Heart left ventricle (tissue), 16 donors: Measurements from ENCODE around the gene ITGB3. TPM values are rescaled to one million over a fixed set of nuclear protein-coding genes. Genes with fewer than 3 reads are reported as not detected.

Experiments
- ATAC-seq, 4 donors: fragments of 200-7000 bp; cut with Tn5 transposase; one replicate each; pipeline ENCODE4 v1.9.1; 2020 to 2022; ENCODE audit warnings: moderate library complexity in 4 of 4, mild to moderate bottlenecking in 3 of 4, moderate number of reproducible peaks in 1 of 4
- DNase-seq, 5 donors: peaks; one replicate each; pipeline ENCODE4 v3.0.0-alpha.2; 2020
- H3K27ac ChIP-seq, 12 donors: fragments of 200-600 bp; sonication (generic) in 4 of 12; one replicate each; pipeline versions ENCODE4 v1.5.0 to v1.8.0; 2016 to 2022; ENCODE audit warnings: mild to moderate bottlenecking in 2 of 12
- H3K27me3 ChIP-seq, 9 donors: fragments of 200-600 bp; sonication (generic) in 2 of 9; one replicate each; pipeline versions ENCODE4 v1.5.1 to v1.8.0; 2016 to 2022; ENCODE audit warnings: mild to moderate bottlenecking in 3 of 9
- H3K36me3 ChIP-seq, 9 donors: fragments of 200-600 bp; sonication (generic) in 2 of 9; one replicate each; pipeline versions ENCODE4 v1.5.0 to v1.8.0; 2018 to 2022; ENCODE audit warnings: mild to moderate bottlenecking in 2 of 9
- H3K4me1 ChIP-seq, 12 donors: fragments of 200-600 bp; sonication (generic) in 4 of 12; one replicate each; pipeline versions ENCODE4 v1.5.0 to v1.8.0; 2016 to 2022; ENCODE audit warnings: mild to moderate bottlenecking in 3 of 12
- H3K4me3 ChIP-seq, 12 donors: fragments of 200-600 bp; sonication (generic) in 4 of 12; one replicate each; pipeline versions ENCODE4 v1.5.0 to v1.8.0; 2017 to 2022; ENCODE audit warnings: mild to moderate bottlenecking in 9 of 12, moderate library complexity in 4 of 12
- H3K9me3 ChIP-seq, 12 donors: fragments of 200-600 bp; sonication (generic) in 4 of 12; one replicate each; pipeline versions ENCODE4 v1.5.0 to v1.8.0; 2016 to 2022; ENCODE audit warnings: mild to moderate bottlenecking in 1 of 12
- POLR2A ChIP-seq, 2 donors: fragments of 450-650 bp; IDR thresholded peaks; one replicate each; pipeline ENCODE4 v1.6.1; 2017; ENCODE audit warnings: antibody characterized with exemption in 2 of 2, mild to moderate bottlenecking in 2 of 2, moderate library complexity in 2 of 2
- WGBS, 4 donors: extraction: QIAGEN DNeasy Blood & Tissue Kit in 2 of 4; methylation state at CpG; one replicate each; pipeline versions ENCODE4 v1.1.5 to v1.1.7; 2013 to 2018; 5-methylcytosine and 5-hydroxymethylcytosine counted together
- intact Hi-C, 10 donors: fragments of 100-400 bp; cut with DNase I; formaldehyde crosslinking; loops; one replicate each; pipeline versions ENCODE4 v1.11.1 to v1.14.2; 2022
- polyA plus RNA-seq, 2 donors: library from polyadenylated mRNA; stranded (reverse); fragments of 200-250 nt; gene quantifications; one replicate each; pipeline ENCODE4 v1.2.3, GENCODE V29; 2013
- total RNA-seq, 9 donors: library from RNA; depleted of rRNA in 2 of 9; stranded (reverse); fragments of >200 nt in 2 of 9; fragmentation: NEBNext Ultra II Directional in 3 of 9; extraction: Animal tissue kit (Norgen Biotek cat#: 25700) in 3 of 9; gene quantifications; one replicate each; pipeline versions ENCODE4 v1.1.0 to v1.2.4, GENCODE V29; 2016 to 2023
- TF ChIP-seq, protein P1 (sequence below), 12 donors: fragments of 200-600 bp; sonication (generic) in 4 of 12; IDR thresholded peaks; one replicate each; pipeline versions ENCODE4 v1.5.0 to v1.8.0; 2018 to 2022; ENCODE audit warnings: antibody characterized with exemption in 12 of 12, mild to moderate bottlenecking in 5 of 12
- donor health status: ischemic (EF 13 %, LVEDD 7.1; RV severe dilation, severe dysfunction).
- donor health status: healthy with polysubstance abuse.
- donor health status: DM: no; HTN: yes; CAD: no.
- donor health status: DM: no; HTN: no; CAD: no.
- donor health status: ischemic (EF 25% LVEDD 6.9; RV normal size, moderate dysfunction).
- donor health status: ischemic (EF 25% LVEDD 5.7; RV mildly dilated, moderate dysfunction).
- donor health status: healthy.
- donor health status: DM: yes; HTN: yes; CAD: no.
- donor health status: ischemic (EF 35%, LVEDD 5.7; RV mildly dilated, moderate dysfunction).
- donor health status: nonischemic (EF 11% LVEDD 7.7; RV severe dilation, severe dysfunction).
- donor health status: DM: yes; HTN: yes; CAD: no.
- donor health status: PGD.
- donor health status: ischemic (EF 29% LVEDD 5.4; RV normal size, mild dysfunction).
- donor health status: nonischemic (EF 23%, LVEDD 6.1; RV moderate dilation, normal function).

The ITGB3 gene
- total and polyA plus RNA-seq, 11 donors, result 1.3 to 14.8 (median 4.8) TPM

DNA sequence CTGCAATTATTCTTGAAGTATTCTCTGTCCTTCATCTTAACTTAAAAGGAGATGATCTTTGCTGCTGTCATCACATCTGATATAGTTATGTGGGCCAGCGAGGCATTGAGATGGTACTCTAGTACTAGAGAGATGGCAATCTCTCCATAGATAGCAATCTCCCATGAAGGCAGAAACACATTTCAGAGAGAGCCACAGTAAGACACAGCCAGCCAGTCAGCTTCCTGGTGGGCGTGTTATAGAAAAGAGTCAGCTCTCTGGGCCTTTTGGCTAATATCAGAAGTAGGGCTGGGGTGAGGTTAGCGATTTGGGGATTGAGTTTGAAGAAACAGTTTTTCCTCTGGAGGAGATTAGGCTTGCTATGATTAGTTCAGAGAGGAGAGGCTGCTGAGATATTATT lies 47.5 kb downstream of the ITGB3 start:
- intact Hi-C loops, result loop anchor here in 2 of 10 donors (5.0 kb wide), 2 partner anchors 44 to 49 kb away; partner anchors contain the start of gene ITGB3 (in 1 of the 2)
- TF ChIP-seq, protein P1, sequence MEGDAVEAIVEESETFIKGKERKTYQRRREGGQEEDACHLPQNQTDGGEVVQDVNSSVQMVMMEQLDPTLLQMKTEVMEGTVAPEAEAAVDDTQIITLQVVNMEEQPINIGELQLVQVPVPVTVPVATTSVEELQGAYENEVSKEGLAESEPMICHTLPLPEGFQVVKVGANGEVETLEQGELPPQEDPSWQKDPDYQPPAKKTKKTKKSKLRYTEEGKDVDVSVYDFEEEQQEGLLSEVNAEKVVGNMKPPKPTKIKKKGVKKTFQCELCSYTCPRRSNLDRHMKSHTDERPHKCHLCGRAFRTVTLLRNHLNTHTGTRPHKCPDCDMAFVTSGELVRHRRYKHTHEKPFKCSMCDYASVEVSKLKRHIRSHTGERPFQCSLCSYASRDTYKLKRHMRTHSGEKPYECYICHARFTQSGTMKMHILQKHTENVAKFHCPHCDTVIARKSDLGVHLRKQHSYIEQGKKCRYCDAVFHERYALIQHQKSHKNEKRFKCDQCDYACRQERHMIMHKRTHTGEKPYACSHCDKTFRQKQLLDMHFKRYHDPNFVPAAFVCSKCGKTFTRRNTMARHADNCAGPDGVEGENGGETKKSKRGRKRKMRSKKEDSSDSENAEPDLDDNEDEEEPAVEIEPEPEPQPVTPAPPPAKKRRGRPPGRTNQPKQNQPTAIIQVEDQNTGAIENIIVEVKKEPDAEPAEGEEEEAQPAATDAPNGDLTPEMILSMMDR (IDR thresholded peaks at IDR 0.05), result no peak
- TF ChIP-seq POLR2A (IDR thresholded peaks at IDR 0.05), result no peak

DNA sequence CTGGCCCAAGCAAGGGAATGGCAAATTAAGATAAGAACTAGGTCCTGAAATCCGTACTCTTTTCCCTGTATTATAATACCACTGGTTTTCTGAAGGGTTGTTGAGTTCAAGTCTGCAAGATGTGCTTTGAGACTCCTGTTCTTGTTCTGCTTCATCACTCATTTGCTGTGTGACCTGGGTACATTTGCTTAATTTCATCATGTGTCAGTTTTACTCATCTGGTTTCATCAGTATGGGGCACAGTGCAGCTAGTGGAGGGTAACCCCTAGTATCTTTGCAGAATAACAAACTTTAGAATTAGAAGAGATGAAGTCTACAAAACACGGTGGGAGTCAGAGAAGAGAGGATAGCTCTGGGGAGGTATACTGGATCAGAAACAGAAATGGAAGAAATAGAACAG lies 48.2 kb downstream of the ITGB3 start:
- H3K27me3 ChIP-seq, result no peaks in the 10 kb centered on the region
- DNase-seq (no peak), ATAC-seq (no peak)
- no peak overlapping the region for H3K4me3 ChIP-seq
- no peak overlapping the region for H3K27ac ChIP-seq
- H3K9me3 ChIP-seq, result peaks cover 0 to 17% (median 0%) of the 10 kb centered on the region in 12 donors
- H3K4me1 ChIP-seq, result peaks cover 0 to 15% (median 4%) of the 10 kb centered on the region in 12 donors
- intact Hi-C loops, result loop anchor here in 2 of 10 donors (5.0 kb wide), 2 partner anchors 45 to 50 kb away; partner anchors contain the start of gene ITGB3 (in 1 of the 2)
- TF ChIP-seq, protein P1 (IDR thresholded peaks at IDR 0.05), result no peak
- TF ChIP-seq POLR2A (IDR thresholded peaks at IDR 0.05), result no peak
- peaks cover 0 to 48% (median 18%) of the 10 kb centered on the region in 9 donors for H3K36me3 ChIP-seq
- 90 to 93% (median 93%) methylated on average over 2 of the region's 2 CpGs for WGBS, 4 donors

More for the DNA sequence above, 47.5 kb downstream of the ITGB3 start:
- Histone ChIP-seq H3K4me3 (no peak overlapping the region), H3K36me3 (peaks cover 0 to 48% (median 18%) of the 10 kb centered on the region in 9 donors), H3K27me3 (no peaks in the 10 kb centered on the region), H3K4me1 (peaks cover 0 to 14% (median 4%) of the 10 kb centered on the region in 12 donors), H3K9me3 (peaks cover 0 to 17% (median 0%) of the 10 kb centered on the region in 12 donors), H3K27ac (no peak overlapping the region)
- DNase-seq, result no peak
- no peak for ATAC-seq
- 92 to 94% (median 92%) methylated on average over 3 of the region's 3 CpGs for WGBS, 4 donors

- no peak for DNase-seq
- H3K4me3 ChIP-seq, result no peak overlapping the region
- peaks cover 0 to 17% (median 0%) of the 10 kb centered on the region in 12 donors for H3K9me3 ChIP-seq
- peaks cover 0 to 15% (median 4%) of the 10 kb centered on the region in 12 donors for H3K4me1 ChIP-seq
- TF ChIP-seq, protein P1 (IDR thresholded peaks at IDR 0.05), result no peak
- TF ChIP-seq POLR2A (IDR thresholded peaks at IDR 0.05), result no peak
- H3K27ac ChIP-seq, result peak overlapping the region in 1 of 12 donors; percentile 56
- intact Hi-C loops, result loop anchor here in 2 of 10 donors (5.0 kb wide), 2 partner anchors 47 to 52 kb away; partner anchors contain the start of gene ITGB3 (in 1 of the 2)
- WGBS, 4 donors, result 94 to 100% (median 96%) methylated on average over 1 of the region's 1 CpG
- H3K27me3 ChIP-seq, result no peaks in the 10 kb centered on the region
- ATAC-seq, result no peak
- H3K36me3 ChIP-seq, result peaks cover 0 to 44% (median 22%) of the 10 kb centered on the region in 9 donors
Observed at GRCh38 chr17:47304186-47304585, 50.6 kb downstream of the ITGB3 start.

- WGBS, 4 donors, result 61 to 67% (median 65%) methylated on average over 4 of the region's 4 CpGs
- Histone ChIP-seq H3K27ac (peak overlapping the region in 10 of 12 donors; percentile 2 to 58 (median 38)), H3K4me1 (peaks cover 0 to 15% (median 4%) of the 10 kb centered on the region in 12 donors), H3K27me3 (no peaks in the 10 kb centered on the region), H3K4me3 (no peak overlapping the region), H3K9me3 (peaks cover 0 to 17% (median 0%) of the 10 kb centered on the region in 12 donors), H3K36me3 (peaks cover 0 to 47% (median 19%) of the 10 kb centered on the region in 9 donors)
- no peak for TF ChIP-seq POLR2A (IDR thresholded peaks at IDR 0.05)
- TF ChIP-seq, protein P1 (IDR thresholded peaks at IDR 0.05), result no peak
- intact Hi-C loops, result no loop called here
- ATAC-seq, result peak; percentile 25 to 68 (median 60)
- no peak for DNase-seq
Observed at GRCh38 chr17:47305302-47305923, 51.8 kb downstream of the ITGB3 start.
